Measurements from ENCODE around the gene C3orf33. TPM values are rescaled to one million over a fixed set of nuclear protein-coding genes. Genes with fewer than 3 reads are reported as not detected.

The C3orf33 gene
- total RNA-seq, 1 experiment from 2014 or later = 2.9 TPM

DNA sequence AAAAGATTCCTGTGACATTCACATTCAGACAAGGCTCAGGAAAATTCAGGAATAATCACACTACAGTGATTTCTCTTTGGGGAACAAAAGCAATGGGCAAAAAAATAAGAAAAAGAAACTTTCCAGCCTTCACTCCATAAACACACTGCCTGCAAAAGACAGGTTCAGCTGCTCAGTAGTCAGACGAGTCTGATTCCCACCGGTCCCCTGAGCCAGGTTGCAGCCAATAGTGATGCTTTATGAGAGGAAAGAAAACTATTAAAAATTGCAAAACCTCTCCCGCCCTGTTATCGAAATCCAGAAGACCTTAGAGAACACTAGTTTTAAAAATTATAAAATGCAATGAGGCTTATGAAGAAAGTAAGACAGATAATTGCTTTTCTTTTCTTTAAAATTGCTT, 69.7 kb downstream of the C3orf33 start:
- Histone ChIP-seq H3K9ac (ENCODE audit: extremely low read depth, insufficient read length, low read length) (no peak overlapping the region), H3K18ac (ENCODE audit: insufficient read length, low read depth, low read length) (no peak overlapping the region), H2BK12ac (ENCODE audit: insufficient read length, low read depth, low read length) (no peak overlapping the region), H3K79me1 (ENCODE audit: insufficient read depth, low read depth, low read length, poor library complexity, severe bottlenecking) (peaks cover 1% of the 10 kb centered on the region), H2BK120ac (ENCODE audit: low read depth, low read length, poor library complexity, severe bottlenecking) (no peak overlapping the region), H3K27me3 (ENCODE audit: insufficient read depth, low read length) (no peaks in the 10 kb centered on the region), H4K8ac (replicated peaks; ENCODE audit: insufficient read length, low read depth, low read length) (no peak overlapping the region), H2BK20ac (ENCODE audit: low read depth, low read length, poor library complexity, severe bottlenecking) (no peak overlapping the region), H2AFZ (ENCODE audit: low read length) (no peak overlapping the region), H3K4ac (ENCODE audit: low read depth, low read length) (no peak overlapping the region), H3K14ac (ENCODE audit: insufficient read depth, low read length) (no peak overlapping the region), H3K23me2 (ENCODE audit: insufficient read length, low read depth, low read length, poor library complexity, severe bottlenecking) (no peaks in the 10 kb centered on the region), H3K56ac (ENCODE audit: insufficient read length, low read depth, low read length) (no peak overlapping the region), H3K4me2 (ENCODE audit: insufficient read depth, insufficient read length, low read length) (no peak overlapping the region), H3K4me1 (ENCODE audit: insufficient read depth, low read length) (no peaks in the 10 kb centered on the region), H4K5ac (ENCODE audit: insufficient read length, low read depth, low read length) (no peak overlapping the region), H2BK15ac (ENCODE audit: low read depth, low read length) (no peak overlapping the region), H2AK5ac (ENCODE audit: insufficient read length, low read length) (no peak overlapping the region), H3K79me2 (ENCODE audit: insufficient read depth, low read length) (peaks cover 3% of the 10 kb centered on the region; the same call in 1 of the 2 replicates), H3K27ac (ENCODE audit: insufficient read length, low read depth, low read length) (no peak overlapping the region), H2BK5ac (ENCODE audit: insufficient read length, low read length) (no peak overlapping the region), H3T11ph (ENCODE audit: low read length) (no peak overlapping the region), H4K91ac (ENCODE audit: insufficient read length, low read depth, low read length) (no peak overlapping the region), H3K23ac (ENCODE audit: insufficient read length, low read depth, low read length) (no peak overlapping the region), H4K20me1 (ENCODE audit: control insufficient read depth, insufficient read depth, insufficient read length) (no peaks in the 10 kb centered on the region), H3K9me3 (ENCODE audit: control insufficient read depth, low read depth, low read length) (no peaks in the 10 kb centered on the region)
- no peak for DNase-seq
- Mint-ChIP-seq H3K27ac (peak overlapping the region in 1 of 3 experiments; percentile 70; a peak in 1 of 7 replicates), H3K4me1 (peaks cover 15 to 22% of the 10 kb centered on the region in 2 experiments), H3K4me3 (no peak overlapping the region), H3K9me3 (no peaks in the 10 kb centered on the region; a peak in 1 of 5 replicates), H3K27me3 (ENCODE audit: low read depth) (no peaks in the 10 kb centered on the region), H3K36me3 (ENCODE audit: insufficient read depth in 1 of 3, low read depth in 3 of 3) (peaks cover 3 to 5% (median 4%) of the 10 kb centered on the region in 3 experiments; a peak in 6 of 7 replicates)
- no CpG with 5 or more reads among the region's 4 CpGs for WGBS (ENCODE audit: extremely low coverage, insufficient read length, low lambda C conversion rate)
- TF ChIP-seq CTCF (conservative IDR thresholded peaks at IDR 0.05) = no peak
